Adipocyte (in vitro differentiated cells): ENCODE measurements around the gene MTNR1B.

Experiments
- DNase-seq: peaks from one replicate; pipeline ENCODE4 v3.0.0-alpha.2; 2015; ENCODE audit warnings: low read depth
- H3K27me3 ChIP-seq: replicated peaks from 2 replicates; pipeline ENCODE4 v1.7.0; 2013; ENCODE audit warnings: mild to moderate bottlenecking, low read length, moderate library complexity; ENCODE audit not compliant: control insufficient read depth, insufficient read depth
- H3K36me3 ChIP-seq: 2 replicates; pipeline ENCODE4 v1.7.0; 2013; ENCODE audit warnings: low read length, mild to moderate bottlenecking, moderate library complexity; ENCODE audit not compliant: control insufficient read depth, insufficient read depth, severe bottlenecking
- H3K4me1 ChIP-seq: 2 replicates; pipeline ENCODE4 v1.7.0; 2013; ENCODE audit warnings: mild to moderate bottlenecking, low read length, moderate library complexity; ENCODE audit not compliant: control insufficient read depth, insufficient read depth
- H3K4me3 ChIP-seq: 2 replicates; pipeline ENCODE4 v1.7.0; 2013; ENCODE audit warnings: mild to moderate bottlenecking, low read length, moderate library complexity
- H3K9ac ChIP-seq: 2 replicates; pipeline ENCODE4 v1.7.0; 2013; ENCODE audit warnings: mild to moderate bottlenecking, low read length, moderate library complexity
- H3K9me3 ChIP-seq: 2 replicates; pipeline ENCODE4 v1.7.0; 2013; ENCODE audit warnings: mild to moderate bottlenecking, low read length, moderate library complexity; ENCODE audit not compliant: control insufficient read depth

The MTNR1B gene

GRCh38 chr11:93016595-93016994, 47.1 kb downstream of the MTNR1B start:
- Histone ChIP-seq H3K27me3 (no peaks in the 10 kb centered on the region), H3K9me3 (peaks cover 5% of the 10 kb centered on the region), H3K4me1 (peaks cover 18% of the 10 kb centered on the region), H3K4me3 (no peak overlapping the region), H3K9ac (no peak overlapping the region), H3K36me3 (no peaks in the 10 kb centered on the region)
- DNase-seq = no peak

GRCh38 chr11:93017821-93018690, 48.6 kb downstream of the MTNR1B start:
- Histone ChIP-seq H3K4me1 (peaks cover 18% of the 10 kb centered on the region), H3K9me3 (peaks cover 5% of the 10 kb centered on the region), H3K4me3 (no peak overlapping the region), H3K27me3 (no peaks in the 10 kb centered on the region), H3K9ac (no peak overlapping the region), H3K36me3 (no peaks in the 10 kb centered on the region)
- no peak for DNase-seq

- DNase-seq = peak; percentile 76
- Histone ChIP-seq H3K36me3 (no peaks in the 10 kb centered on the region), H3K4me1 (peaks cover 31% of the 10 kb centered on the region), H3K4me3 (peak overlapping the region; percentile 33), H3K27me3 (no peaks in the 10 kb centered on the region), H3K9me3 (peaks cover 5% of the 10 kb centered on the region), H3K9ac (no peak overlapping the region)
Observed at GRCh38 chr11:93020248-93021046, 51.0 kb downstream of the MTNR1B start.

- H3K9me3 ChIP-seq = no peaks in the 10 kb centered on the region
- DNase-seq = peak; percentile 34
- H3K9ac ChIP-seq = no peak overlapping the region
- H3K27me3 ChIP-seq = no peaks in the 10 kb centered on the region
- H3K36me3 ChIP-seq = no peaks in the 10 kb centered on the region
- H3K4me1 ChIP-seq = peaks cover 41% of the 10 kb centered on the region
- H3K4me3 ChIP-seq = no peak overlapping the region
Observed at GRCh38 chr11:93024369-93024768, 54.9 kb downstream of the MTNR1B start.

- H3K9ac ChIP-seq = peak overlapping the region; percentile 11
- no peaks in the 10 kb centered on the region for H3K36me3 ChIP-seq
- no peaks in the 10 kb centered on the region for H3K9me3 ChIP-seq
- peak; percentile 7 for DNase-seq
- no peaks in the 10 kb centered on the region for H3K27me3 ChIP-seq
- H3K4me3 ChIP-seq = peak overlapping the region; percentile 38
- H3K4me1 ChIP-seq = peaks cover 33% of the 10 kb centered on the region
Observed at GRCh38 chr11:93025558-93026255, 56.3 kb downstream of the MTNR1B start.

GRCh38 chr11:93028960-93029522, 59.6 kb downstream of the MTNR1B start:
- DNase-seq = no peak
- Histone ChIP-seq H3K4me3 (no peak overlapping the region), H3K9me3 (no peaks in the 10 kb centered on the region), H3K36me3 (no peaks in the 10 kb centered on the region), H3K4me1 (peaks cover 30% of the 10 kb centered on the region), H3K9ac (no peak overlapping the region), H3K27me3 (no peaks in the 10 kb centered on the region)

GRCh38 chr11:93031386-93031785, 61.9 kb downstream of the MTNR1B start:
- H3K27me3 ChIP-seq = no peaks in the 10 kb centered on the region
- H3K4me1 ChIP-seq = peaks cover 11% of the 10 kb centered on the region
- H3K9ac ChIP-seq = no peak overlapping the region
- no peaks in the 10 kb centered on the region for H3K36me3 ChIP-seq
- no peak overlapping the region for H3K4me3 ChIP-seq
- H3K9me3 ChIP-seq = no peaks in the 10 kb centered on the region
- no peak for DNase-seq
